BE2C (cell line): ENCODE data around the gene CTDNEP1.

ENCODE experiments used
- DNase-seq: peaks from one replicate; pipeline ENCODE4 v3.0.0-alpha.2; 2020
- H3K27me3 ChIP-seq: fragments of 250-450 bp; sonication (Bioruptor Pico); 2 replicates; pipeline ENCODE4 v1.5.1; 2020; ENCODE audit warnings: mild to moderate bottlenecking
- H3K36me3 ChIP-seq: fragments of 250-450 bp; sonication (Bioruptor Pico); 2 replicates; pipeline ENCODE4 v1.5.1; 2020; ENCODE audit warnings: mild to moderate bottlenecking
- H3K4me1 ChIP-seq: fragments of 250-450 bp; sonication (Bioruptor Pico); 2 replicates; pipeline ENCODE4 v1.5.1; 2020
- H3K4me3 ChIP-seq: 2 replicates; pipeline ENCODE4 v1.5.1; 2011; ENCODE audit warnings: low read depth, low read length
- H3K9me3 ChIP-seq: fragments of 250-450 bp; sonication (Bioruptor Pico); 2 replicates; pipeline ENCODE4 v1.5.1; 2020
- CTCF ChIP-seq: IDR thresholded peaks from 2 replicates; pipeline ENCODE4 v1.5.1; 2012; ENCODE audit warnings: mild to moderate bottlenecking, low read depth, low read length

CTDNEP1 gene

GRCh38 chr17:7285679-7286078, 34.1 kb upstream of the CTDNEP1 start:
- Histone ChIP-seq H3K4me3 (no peak overlapping the region), H3K4me1 (no peaks in the 10 kb centered on the region), H3K36me3 (no peaks in the 10 kb centered on the region), H3K27me3 (peaks cover 4% of the 10 kb centered on the region; the same call in 1 of the 2 replicates), H3K9me3 (no peaks in the 10 kb centered on the region)
- DNase-seq: no peak
- TF ChIP-seq CTCF: no peak

GRCh38 chr17:7284911-7285310, 33.4 kb upstream of the CTDNEP1 start:
- Histone ChIP-seq H3K36me3 (no peaks in the 10 kb centered on the region), H3K4me3 (no peak overlapping the region), H3K9me3 (no peaks in the 10 kb centered on the region), H3K27me3 (no peaks in the 10 kb centered on the region; the same call in 1 of the 2 replicates), H3K4me1 (no peaks in the 10 kb centered on the region)
- no peak for DNase-seq
- TF ChIP-seq CTCF: no peak

GRCh38 chr17:7283471-7284216, 32.1 kb upstream of the CTDNEP1 start:
- Histone ChIP-seq H3K4me3 (no peak overlapping the region), H3K36me3 (no peaks in the 10 kb centered on the region), H3K9me3 (no peaks in the 10 kb centered on the region), H3K27me3 (no peaks in the 10 kb centered on the region), H3K4me1 (no peaks in the 10 kb centered on the region)
- TF ChIP-seq CTCF: no peak
- DNase-seq: no peak

GRCh38 chr17:7282752-7283321, 31.3 kb upstream of the CTDNEP1 start:
- Histone ChIP-seq H3K4me1 (no peaks in the 10 kb centered on the region), H3K27me3 (no peaks in the 10 kb centered on the region), H3K36me3 (no peaks in the 10 kb centered on the region), H3K4me3 (no peak overlapping the region), H3K9me3 (no peaks in the 10 kb centered on the region)
- TF ChIP-seq CTCF: no peak
- DNase-seq: no peak

GRCh38 chr17:7281953-7282751, 30.6 kb upstream of the CTDNEP1 start:
- no peak for DNase-seq
- TF ChIP-seq CTCF: no peak
- H3K27me3 ChIP-seq: no peaks in the 10 kb centered on the region
- no peaks in the 10 kb centered on the region for H3K4me1 ChIP-seq
- no peaks in the 10 kb centered on the region for H3K9me3 ChIP-seq
- no peaks in the 10 kb centered on the region for H3K36me3 ChIP-seq
- peak overlapping the region; percentile 55 for H3K4me3 ChIP-seq
